Esophagus squamous epithelium (tissue), 4 donors: ENCODE data around the gene SLC39A13.

Source experiments
- CTCF ChIP-seq, 6 experiments: fragments of 450-650 bp in 4 of 6; fragments of 200-600 bp in 2 of 6; sonication (generic) in 2 of 6; IDR thresholded peaks; one replicate each; pipeline ENCODE4 v1.5.1; 2016 to 2019; ENCODE audit warnings: antibody characterized with exemption in 6 of 6, mild to moderate bottlenecking in 4 of 6, moderate library complexity in 4 of 6
- POLR2A ChIP-seq, 4 donors: fragments of 450-650 bp; IDR thresholded peaks; one replicate each; pipeline ENCODE4 v1.6.1; 2017; ENCODE audit warnings: antibody characterized with exemption in 4 of 4, mild to moderate bottlenecking in 4 of 4, moderate library complexity in 3 of 4

- TF ChIP-seq POLR2A (IDR thresholded peaks at IDR 0.05) = no peak
- TF ChIP-seq CTCF (IDR thresholded peaks at IDR 0.05) = no peak
Measured at GRCh38 chr11:47460571-47461235, 52.3 kb downstream of the SLC39A13 start.
